HG03354 (cell line): ENCODE data around the gene CENPL.
"Not testable (repeated sequence)": the region's sequence is repeated elsewhere in the genome, so short reads cannot be mapped to it uniquely, and the experiment has no call there.

ENCODE experiments used
- ATAC-seq: cut with Tn5 transposase; IDR thresholded peaks from one replicate; pipeline ENCODE4 v1.9.1; 2021; ENCODE audit warnings: mild to moderate bottlenecking; ENCODE audit not compliant: unreplicated experiment, poor library complexity, severe bottlenecking

The CENPL gene

GRCh38 chr1:173768206-173768605, 56.5 kb downstream of the CENPL start:
- ATAC-seq: no peak

- not testable (repeated sequence) for ATAC-seq
Measured at GRCh38 chr1:173764331-173764730, 60.4 kb downstream of the CENPL start.

GRCh38 chr1:173758980-173759379, 65.7 kb downstream of the CENPL start:
- ATAC-seq: no peak

GRCh38 chr1:173758110-173758509, 66.6 kb downstream of the CENPL start:
- no peak for ATAC-seq

GRCh38 chr1:173757666-173758065, 67.0 kb downstream of the CENPL start:
- ATAC-seq: no peak

- ATAC-seq: no peak
Measured at GRCh38 chr1:173753830-173754229, 70.9 kb downstream of the CENPL start.
